ENCODE data around the gene SRF.

The SRF gene

GRCh38 chr6:43184268-43184985, 13.4 kb downstream of the SRF start:
- DNase-seq, result no peak

- DNase-seq, result no peak
These were observed 14.4 kb downstream of the SRF start for GRCh38 chr6:43185391-43185985.

GRCh38 chr6:43186019-43186418, 14.9 kb downstream of the SRF start:
- no peak for DNase-seq

- no peak for DNase-seq
These were observed 15.6 kb downstream of the SRF start for GRCh38 chr6:43186706-43187105.

- DNase-seq, result no peak
These were observed 16.8 kb downstream of the SRF start for GRCh38 chr6:43187821-43188220.

GRCh38 chr6:43188426-43188825, 17.4 kb downstream of the SRF start:
- no peak for DNase-seq

GRCh38 chr6:43189776-43190304, 18.8 kb downstream of the SRF start:
- no peak for DNase-seq

- DNase-seq, result no peak
These were observed 21.8 kb downstream of the SRF start for GRCh38 chr6:43192911-43193310.

- DNase-seq, result no peak
These were observed 22.9 kb downstream of the SRF start for GRCh38 chr6:43193929-43194328.

- DNase-seq, result no peak
These were observed 25.3 kb downstream of the SRF start for GRCh38 chr6:43196337-43196736.

- DNase-seq, result no peak
These were observed 28.8 kb downstream of the SRF start for GRCh38 chr6:43199912-43200311.

GRCh38 chr6:43200541-43200940, 29.5 kb downstream of the SRF start:
- DNase-seq, result no peak

- DNase-seq, result no peak
These were observed 31.4 kb downstream of the SRF start for GRCh38 chr6:43202451-43202850.

GRCh38 chr6:43203029-43203717, 32.1 kb downstream of the SRF start:
- no peak for DNase-seq

GRCh38 chr6:43203718-43204095, 32.6 kb downstream of the SRF start:
- DNase-seq, result no peak

GRCh38 chr6:43204271-43205105, 33.4 kb downstream of the SRF start:
- DNase-seq, result no peak

GRCh38 chr6:43205849-43206248, 34.8 kb downstream of the SRF start:
- no peak for DNase-seq

GRCh38 chr6:43207286-43207685, 36.2 kb downstream of the SRF start:
- DNase-seq, result no peak

- no peak for DNase-seq
These were observed 40.9 kb downstream of the SRF start for GRCh38 chr6:43211955-43212354.

- no peak for DNase-seq
These were observed 42.4 kb downstream of the SRF start for GRCh38 chr6:43213431-43213830.

- no peak for DNase-seq
These were observed 44.0 kb downstream of the SRF start for GRCh38 chr6:43215066-43215465.

- no peak for DNase-seq
These were observed 45.1 kb downstream of the SRF start for GRCh38 chr6:43216200-43216599.

- DNase-seq, result no peak
These were observed 46.3 kb downstream of the SRF start for GRCh38 chr6:43217351-43217750.
